GM12892 (cell line): ENCODE data around the gene FAM114A1.
"Not testable (repeated sequence)": the region's sequence is repeated elsewhere in the genome, so short reads cannot be mapped to it uniquely, and the experiment has no call there.

Experiments used
- DNase-seq: peaks from one replicate; pipeline ENCODE4 v3.0.0; 2011; ENCODE audit not compliant: insufficient read length
- FAIRE-seq: peaks from 2 replicates; lab custom pipeline; 2011; peaks lifted over from hg19 to GRCh38; lab: Jason Lieb, UNC
- POLR2A ChIP-seq: IDR thresholded peaks from 2 replicates; pipeline ENCODE4 v1.6.1; 2011; ENCODE audit warnings: low read depth, low read length, control low read depth
- POLR2AphosphoS5 ChIP-seq: IDR thresholded peaks from 2 replicates; pipeline ENCODE4 v1.6.1; 2011; ENCODE audit warnings: low read depth, low read length, control low read depth
- TAF1 ChIP-seq: IDR thresholded peaks from 2 replicates; pipeline ENCODE4 v1.6.1; 2011; ENCODE audit warnings: low read depth, mild to moderate bottlenecking, control low read depth, low read length, borderline replicate concordance

The FAM114A1 gene

DNA sequence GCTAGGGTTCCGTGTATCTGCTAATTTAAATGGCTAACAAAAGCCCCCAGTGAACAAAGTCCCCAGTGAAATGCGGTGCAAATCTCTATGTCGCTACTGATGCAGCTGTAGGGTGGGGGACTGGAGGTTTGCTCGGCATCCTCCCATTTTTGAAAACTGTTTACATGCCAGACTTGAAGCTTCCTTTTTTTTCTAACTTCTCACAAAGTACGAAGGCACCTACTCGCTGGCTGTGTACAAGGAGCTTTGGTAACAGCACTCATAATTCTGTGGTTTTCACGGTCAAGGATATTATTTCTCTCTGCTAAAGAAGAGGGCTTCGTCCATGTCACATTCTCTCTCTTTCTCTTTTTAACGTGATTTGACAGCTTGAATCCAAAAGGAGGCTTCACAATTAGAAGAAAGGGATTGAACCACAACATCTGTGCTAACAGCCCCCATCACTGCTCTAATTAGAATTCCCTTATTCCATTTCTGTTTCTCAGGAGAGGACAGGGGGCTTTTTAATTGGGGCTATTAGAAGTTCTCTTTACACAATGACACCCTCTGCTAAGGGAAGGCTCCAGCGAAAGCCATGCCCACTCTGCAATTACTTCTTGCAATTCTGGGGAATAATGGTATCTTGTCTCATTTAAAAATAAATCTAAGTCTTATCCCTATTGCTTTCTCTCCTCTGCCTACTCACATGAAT lies 117.9 kb downstream of the FAM114A1 start:
- TF ChIP-seq POLR2AphosphoS5 (no peak), POLR2A (no peak), TAF1 (no peak)
- DNase-seq (no peak), FAIRE-seq (peak; percentile 85)

DNA sequence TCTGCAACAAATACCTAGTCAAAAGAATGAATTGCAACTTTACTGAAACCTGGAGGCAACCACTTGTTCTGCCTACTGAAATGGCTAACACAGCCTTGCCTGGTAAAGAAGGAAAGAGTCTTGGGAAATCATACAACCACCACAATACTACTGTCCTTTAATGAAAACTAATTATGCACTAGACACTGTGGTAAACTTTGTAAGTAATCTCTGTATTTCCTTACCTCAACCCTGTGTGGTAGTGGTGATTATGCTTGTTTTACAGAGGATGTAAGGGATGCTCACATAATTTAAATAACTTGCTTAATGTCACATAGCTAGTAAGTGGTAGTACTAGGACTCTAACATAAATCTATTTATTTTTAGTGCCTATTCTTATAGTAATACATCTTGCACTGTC lies 119.9 kb downstream of the FAM114A1 start:
- DNase-seq (no peak), FAIRE-seq (peak; percentile 75)

DNA sequence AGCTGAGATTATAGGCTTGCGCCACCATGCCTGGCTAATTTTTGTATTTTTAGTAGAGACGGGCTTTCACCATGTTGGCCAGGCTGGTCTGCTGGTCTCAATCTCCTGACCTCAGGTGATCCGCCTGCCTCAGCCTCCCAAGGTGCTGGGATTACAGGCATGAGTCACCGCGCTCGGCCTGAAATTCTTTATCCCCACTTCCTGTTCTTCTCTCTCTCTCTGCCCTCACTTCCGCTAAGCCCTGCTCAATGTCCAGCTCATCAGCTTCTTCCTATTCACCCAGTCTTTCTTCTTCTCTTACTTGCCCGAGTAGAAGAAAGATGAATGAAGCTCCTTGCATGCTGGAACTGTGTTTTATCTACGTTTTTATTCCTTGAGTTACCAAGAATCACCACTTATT lies 120.7 kb downstream of the FAM114A1 start:
- FAIRE-seq, DNase-seq: not testable (repeated sequence)

More for the DNA sequence above, 119.9 kb downstream of the FAM114A1 start:
- TF ChIP-seq POLR2A (no peak), POLR2AphosphoS5 (no peak), TAF1 (no peak)

DNA sequence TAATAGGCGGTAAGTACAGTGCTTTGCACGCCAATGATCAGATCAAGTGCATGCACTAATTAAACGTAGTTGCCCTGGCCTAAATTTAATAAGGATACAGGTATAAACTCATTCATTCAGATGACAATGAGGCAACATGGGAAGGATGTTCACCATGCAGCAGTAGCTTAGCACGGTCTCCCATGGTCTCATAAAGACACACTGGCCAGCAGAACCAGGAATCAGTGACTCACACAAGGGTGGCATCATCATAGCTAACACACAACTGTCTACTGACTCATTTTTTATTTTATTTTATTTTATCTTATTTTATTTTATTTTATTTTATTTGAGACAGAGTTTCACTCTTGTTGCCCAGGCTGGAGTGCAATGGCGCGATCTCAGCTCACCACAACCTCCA lies 121.9 kb downstream of the FAM114A1 start:
- no peak for FAIRE-seq
- TF ChIP-seq TAF1 (no peak), POLR2AphosphoS5 (no peak), POLR2A (no peak)
- no peak for DNase-seq

DNA sequence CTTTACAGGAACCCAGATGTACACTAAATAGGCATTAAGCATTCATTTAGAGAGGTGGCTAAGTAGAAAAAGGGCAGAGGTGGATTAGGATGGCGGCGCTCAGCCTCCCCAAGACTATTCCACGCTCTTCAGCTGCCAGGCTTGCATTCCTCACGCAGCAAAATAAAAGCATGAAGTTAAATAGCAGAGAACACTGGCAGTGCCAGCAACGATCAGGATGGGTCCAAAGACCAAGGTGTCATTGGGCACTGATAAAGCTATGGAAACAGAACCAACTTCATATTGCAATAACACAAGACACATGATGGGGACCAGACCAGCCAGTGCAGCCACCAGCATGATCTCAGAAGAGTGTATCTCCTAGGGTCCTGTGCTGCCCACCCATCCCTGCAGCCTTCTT lies 122.6 kb downstream of the FAM114A1 start:
- TF ChIP-seq POLR2AphosphoS5 (no peak), POLR2A (no peak), TAF1 (no peak)
- no peak for DNase-seq
- FAIRE-seq = no peak

DNA sequence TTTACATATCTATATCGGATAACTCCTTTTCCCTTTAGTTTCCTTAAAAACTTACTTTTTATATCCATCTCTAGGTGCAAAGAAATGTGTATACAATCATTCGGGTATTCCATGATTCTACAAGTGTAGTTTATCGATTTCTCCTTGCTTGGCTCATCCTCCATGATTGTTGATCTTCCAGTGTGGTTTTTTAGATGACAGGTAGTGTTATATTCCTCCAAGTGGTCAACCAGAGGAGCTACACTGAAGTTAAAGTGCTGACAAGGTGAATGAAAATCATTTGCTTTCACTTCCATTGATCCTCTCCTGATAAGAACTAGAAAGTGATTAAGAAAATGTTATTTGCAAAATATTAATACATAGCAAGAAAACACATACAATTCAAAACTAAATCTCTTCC lies 126.1 kb downstream of the FAM114A1 start:
- TF ChIP-seq POLR2A = no peak
- no peak for TF ChIP-seq POLR2AphosphoS5
- TF ChIP-seq TAF1 = no peak
- DNase-seq = no peak
- no peak for FAIRE-seq

DNA sequence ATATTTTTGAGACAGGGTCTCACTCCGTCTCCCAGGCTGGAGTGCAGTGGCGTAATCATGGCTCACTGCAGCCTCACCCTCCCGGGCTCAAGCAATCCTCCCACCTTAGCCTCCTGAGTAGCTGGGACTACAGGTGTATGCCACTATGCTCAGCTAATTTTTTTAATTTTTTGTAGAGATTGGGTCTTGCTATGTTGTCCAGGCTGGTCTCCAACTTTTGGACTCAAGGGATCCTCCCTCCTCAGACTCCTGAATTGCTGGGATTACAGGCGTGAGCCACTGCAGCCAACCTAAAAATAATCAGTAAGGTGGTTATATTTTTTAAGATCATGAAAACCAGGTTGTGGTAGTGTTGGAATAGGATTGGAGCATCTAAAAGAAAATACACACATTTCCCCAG lies 126.5 kb downstream of the FAM114A1 start:
- FAIRE-seq = no peak
- no peak for DNase-seq
- TF ChIP-seq POLR2AphosphoS5 (no peak), POLR2A (no peak), TAF1 (no peak)
